DOHH2 (cell line): Measurements from ENCODE around the gene SLC24A5.

Experiments
- EZH2phosphoT487 ChIP-seq: fragments of 200-600 bp; sonication (generic); IDR thresholded peaks from 2 replicates; pipeline ENCODE4 v1.6.1; 2017; ENCODE audit warnings: borderline replicate concordance, mild to moderate bottlenecking, antibody characterized with exemption, low read length, moderate library complexity, mixed read lengths
- TF ChIP-seq, protein P1 (sequence below): fragments of 200-600 bp; sonication (generic); IDR thresholded peaks from one replicate; pipeline ENCODE4 v1.5.1; 2014; ENCODE audit warnings: antibody characterized with exemption, mild to moderate bottlenecking, low read depth, low read length; ENCODE audit not compliant: poor library complexity, severe bottlenecking

DNA sequence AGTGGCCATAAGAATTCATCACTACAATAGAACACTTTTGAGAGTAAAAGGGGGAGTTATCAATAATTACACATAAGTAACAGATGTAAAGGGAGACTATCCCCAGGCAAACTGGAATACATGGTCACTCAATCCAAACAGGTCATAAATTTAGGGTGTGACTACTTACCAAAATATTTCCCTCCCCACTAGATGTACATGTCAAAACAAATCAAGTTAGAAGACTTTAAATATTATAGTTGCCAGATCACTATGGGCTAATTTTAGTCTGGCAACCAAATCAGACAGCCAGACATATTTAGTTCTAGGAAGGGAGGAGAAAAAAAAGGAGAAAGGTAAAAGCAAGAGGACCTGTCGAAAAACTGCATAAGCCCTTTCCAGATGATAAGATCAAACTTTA lies 23.1 kb downstream of the SLC24A5 start:
- TF ChIP-seq, protein P1, sequence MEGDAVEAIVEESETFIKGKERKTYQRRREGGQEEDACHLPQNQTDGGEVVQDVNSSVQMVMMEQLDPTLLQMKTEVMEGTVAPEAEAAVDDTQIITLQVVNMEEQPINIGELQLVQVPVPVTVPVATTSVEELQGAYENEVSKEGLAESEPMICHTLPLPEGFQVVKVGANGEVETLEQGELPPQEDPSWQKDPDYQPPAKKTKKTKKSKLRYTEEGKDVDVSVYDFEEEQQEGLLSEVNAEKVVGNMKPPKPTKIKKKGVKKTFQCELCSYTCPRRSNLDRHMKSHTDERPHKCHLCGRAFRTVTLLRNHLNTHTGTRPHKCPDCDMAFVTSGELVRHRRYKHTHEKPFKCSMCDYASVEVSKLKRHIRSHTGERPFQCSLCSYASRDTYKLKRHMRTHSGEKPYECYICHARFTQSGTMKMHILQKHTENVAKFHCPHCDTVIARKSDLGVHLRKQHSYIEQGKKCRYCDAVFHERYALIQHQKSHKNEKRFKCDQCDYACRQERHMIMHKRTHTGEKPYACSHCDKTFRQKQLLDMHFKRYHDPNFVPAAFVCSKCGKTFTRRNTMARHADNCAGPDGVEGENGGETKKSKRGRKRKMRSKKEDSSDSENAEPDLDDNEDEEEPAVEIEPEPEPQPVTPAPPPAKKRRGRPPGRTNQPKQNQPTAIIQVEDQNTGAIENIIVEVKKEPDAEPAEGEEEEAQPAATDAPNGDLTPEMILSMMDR, result no peak
- TF ChIP-seq EZH2phosphoT487, result no peak
